Ovary (tissue), 9 donors: ENCODE data around the gene SPINK2. TPM values are rescaled to one million over a fixed set of nuclear protein-coding genes. Genes with fewer than 3 reads are reported as not detected.

Experiments used
- DNase-seq, 5 donors: peaks; one replicate each; pipeline ENCODE4 v3.0.0-alpha.2; 2019 to 2020
- H3K27ac ChIP-seq, 2 donors: fragments of 200-600 bp; one replicate each; pipeline versions ENCODE4 v1.5.1 to v1.8.0; 2019 to 2022
- H3K27me3 ChIP-seq: fragments of 200-600 bp; one replicate; pipeline ENCODE4 v1.8.0; 2022
- H3K36me3 ChIP-seq: fragments of 200-600 bp; sonication (generic); one replicate; pipeline ENCODE4 v1.5.1; 2019
- H3K4me1 ChIP-seq: one replicate; pipeline ENCODE4 v1.8.1; 2013; ENCODE audit warnings: mild to moderate bottlenecking, moderate library complexity; ENCODE audit not compliant: insufficient read depth
- H3K4me3 ChIP-seq: fragments of 200-600 bp; sonication (generic); one replicate; pipeline ENCODE4 v1.5.1; 2017
- H3K9me3 ChIP-seq, 2 donors: fragments of 200-600 bp in 1 of 2; sonication (generic) in 1 of 2; one replicate each; pipeline versions ENCODE4 v1.5.1 to v1.8.1; 2013 to 2019; ENCODE audit warnings: mild to moderate bottlenecking in 1 of 2, moderate library complexity in 1 of 2
- EP300 ChIP-seq: sonication (generic); formaldehyde crosslinking; IDR thresholded peaks from one replicate; pipeline ENCODE4 v1.6.1; 2017; ENCODE audit warnings: antibody characterized with exemption
- POLR2A ChIP-seq: fragments of 450-650 bp; IDR thresholded peaks from one replicate; pipeline ENCODE4 v1.6.1; 2017; ENCODE audit warnings: antibody characterized with exemption, mild to moderate bottlenecking, moderate library complexity
- WGBS, 3 donors: extraction: QIAGEN DNeasy Blood & Tissue Kit in 1 of 3; methylation state at CpG; one replicate each; pipeline versions ENCODE4 v1.1.5 to v1.1.7; 2013 to 2017; 5-methylcytosine and 5-hydroxymethylcytosine counted together
- intact Hi-C, 4 donors: fragments of 100-400 bp; cut with DNase I; formaldehyde crosslinking; loops; one replicate each; pipeline versions ENCODE4 v1.11.0 to v1.15.1; 2022 to 2023
- polyA plus RNA-seq, 2 donors: library from polyadenylated mRNA; stranded (reverse); fragments of 200-250 nt in 1 of 2; fragments of 350-450 nt in 1 of 2; fragmentation: Illumina TruSeq in 1 of 2; extraction: RNeasy Lipid Tissue Mini Kit (QIAGEN cat#74804) in 1 of 2; gene quantifications; one replicate each; pipeline ENCODE4 v1.2.3, GENCODE V29; 2013 to 2014
- total RNA-seq, 7 donors: library from RNA; depleted of rRNA in 2 of 7; stranded (reverse); fragments of >200 nt in 2 of 7; fragmentation: NEBNext Ultra II Directional in 3 of 7; extraction: Animal tissue kit (Norgen Biotek cat#: 25700) in 3 of 7; gene quantifications; one replicate each; pipeline versions ENCODE4 v1.1.0 to v1.2.4, GENCODE V29; 2016 to 2023
- TF ChIP-seq, protein P1 (sequence below), 3 donors: fragments of 450-650 bp in 2 of 3; fragments of 200-600 bp in 1 of 3; IDR thresholded peaks; one replicate each; pipeline versions ENCODE4 v1.5.1 to v1.8.0; 2016 to 2022; ENCODE audit warnings: antibody characterized with exemption in 3 of 3, mild to moderate bottlenecking in 1 of 3
- donor health status: DM: no; HTN: no; CAD: no; lungs with moderate emphysema.
- donor health status: DM: no; HTN: no; CAD: no.
- donor health status: Bipolar disorder and iron deficiency.
- donor health status: DM: yes; HTN: yes; CAD: no.
- donor health status: DM: no; HTN: no; CAD: no.
- donor health status: DM: yes; HTN: yes; CAD: no.

Gene SPINK2
- total and polyA plus RNA-seq, 9 donors: 0.42 to 0.62 (median 0.60) TPM; not detected in 6

DNA sequence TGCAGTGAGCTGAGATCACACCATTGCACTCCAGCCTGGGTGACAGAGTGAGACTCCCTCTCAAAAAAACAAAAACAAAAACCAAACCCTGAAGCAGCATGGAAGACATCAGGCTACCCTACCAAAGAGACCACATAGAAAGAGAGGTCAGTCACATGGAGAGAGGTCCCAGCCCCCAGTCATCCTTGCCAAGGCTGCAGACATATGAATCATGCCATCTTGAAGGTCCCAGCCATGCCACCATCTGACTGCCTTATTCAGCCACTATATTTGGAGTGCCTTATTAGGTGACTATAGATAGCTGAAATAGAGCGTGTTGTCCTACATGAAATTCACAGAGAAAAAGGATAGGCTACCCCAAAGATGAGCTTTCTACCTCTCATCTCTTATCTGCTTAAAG is 48.2 kb downstream of the SPINK2 start:
- no peaks in the 10 kb centered on the region for H3K4me1 ChIP-seq
- no peaks in the 10 kb centered on the region for H3K27me3 ChIP-seq
- no peak overlapping the region for H3K27ac ChIP-seq
- H3K36me3 ChIP-seq: no peaks in the 10 kb centered on the region
- TF ChIP-seq, protein P1, sequence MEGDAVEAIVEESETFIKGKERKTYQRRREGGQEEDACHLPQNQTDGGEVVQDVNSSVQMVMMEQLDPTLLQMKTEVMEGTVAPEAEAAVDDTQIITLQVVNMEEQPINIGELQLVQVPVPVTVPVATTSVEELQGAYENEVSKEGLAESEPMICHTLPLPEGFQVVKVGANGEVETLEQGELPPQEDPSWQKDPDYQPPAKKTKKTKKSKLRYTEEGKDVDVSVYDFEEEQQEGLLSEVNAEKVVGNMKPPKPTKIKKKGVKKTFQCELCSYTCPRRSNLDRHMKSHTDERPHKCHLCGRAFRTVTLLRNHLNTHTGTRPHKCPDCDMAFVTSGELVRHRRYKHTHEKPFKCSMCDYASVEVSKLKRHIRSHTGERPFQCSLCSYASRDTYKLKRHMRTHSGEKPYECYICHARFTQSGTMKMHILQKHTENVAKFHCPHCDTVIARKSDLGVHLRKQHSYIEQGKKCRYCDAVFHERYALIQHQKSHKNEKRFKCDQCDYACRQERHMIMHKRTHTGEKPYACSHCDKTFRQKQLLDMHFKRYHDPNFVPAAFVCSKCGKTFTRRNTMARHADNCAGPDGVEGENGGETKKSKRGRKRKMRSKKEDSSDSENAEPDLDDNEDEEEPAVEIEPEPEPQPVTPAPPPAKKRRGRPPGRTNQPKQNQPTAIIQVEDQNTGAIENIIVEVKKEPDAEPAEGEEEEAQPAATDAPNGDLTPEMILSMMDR (IDR thresholded peaks at IDR 0.05): no peak
- TF ChIP-seq POLR2A (no peak), EP300 (no peak)
- H3K4me3 ChIP-seq: no peak overlapping the region
- intact Hi-C loops: no loop called here
- 92 to 96% (median 96%) methylated on average over 1 of the region's 1 CpG for WGBS, 3 donors
- no peaks in the 10 kb centered on the region for H3K9me3 ChIP-seq
- no peak for DNase-seq

DNA sequence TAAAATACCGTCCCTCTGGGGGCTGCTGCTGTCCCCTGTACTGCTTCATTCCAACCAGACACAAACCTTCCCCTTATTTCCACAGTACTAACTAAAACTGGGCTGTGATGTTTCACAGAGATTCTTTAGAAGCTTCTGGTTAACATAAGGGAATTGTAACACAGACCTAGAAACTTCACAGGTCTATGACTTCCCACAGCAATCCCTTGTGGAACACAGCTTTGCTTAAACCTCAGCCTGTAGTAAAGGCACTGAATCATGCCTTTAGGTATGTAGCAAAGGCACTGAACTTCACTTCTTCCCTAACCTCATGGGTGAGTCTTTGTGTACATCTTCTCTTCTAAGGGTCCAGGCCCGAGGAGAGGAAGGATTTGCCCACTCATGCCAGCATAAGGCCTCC is 49.4 kb downstream of the SPINK2 start:
- Histone ChIP-seq H3K4me3 (no peak overlapping the region), H3K27me3 (no peaks in the 10 kb centered on the region), H3K36me3 (no peaks in the 10 kb centered on the region), H3K9me3 (no peaks in the 10 kb centered on the region), H3K27ac (no peak overlapping the region), H3K4me1 (no peaks in the 10 kb centered on the region)
- intact Hi-C loops: no loop called here
- DNase-seq: no peak
- TF ChIP-seq, protein P1 (IDR thresholded peaks at IDR 0.05): no peak
- no peak for TF ChIP-seq EP300
- TF ChIP-seq POLR2A: no peak
- 83 to 90% (median 88%) methylated on average over 2 of the region's 2 CpGs for WGBS, 3 donors

DNA sequence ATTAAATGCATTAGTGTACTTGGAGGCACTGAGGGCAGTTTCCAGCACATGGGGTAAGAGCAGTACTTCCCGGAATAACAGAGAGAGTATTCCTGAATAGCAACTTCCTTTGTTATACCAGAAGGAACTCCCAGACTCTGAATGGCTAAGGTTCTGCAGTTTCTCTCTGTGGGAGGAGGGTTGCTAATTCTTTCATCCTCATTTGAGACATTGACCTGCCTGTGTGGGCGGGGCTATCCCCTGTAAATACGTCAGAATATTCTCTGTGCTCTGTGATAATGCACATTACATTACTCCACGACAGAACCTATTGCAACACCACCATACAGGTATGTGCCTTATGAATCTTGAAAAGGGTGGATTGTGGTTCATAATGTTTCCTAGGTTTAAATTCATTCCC is 52.7 kb downstream of the SPINK2 start:
- Histone ChIP-seq H3K27me3 (no peaks in the 10 kb centered on the region), H3K4me1 (no peaks in the 10 kb centered on the region), H3K4me3 (no peak overlapping the region), H3K36me3 (no peaks in the 10 kb centered on the region), H3K27ac (no peak overlapping the region), H3K9me3 (no peaks in the 10 kb centered on the region)
- no peak for TF ChIP-seq EP300
- intact Hi-C loops: no loop called here
- no peak for DNase-seq
- 39 to 57% (median 50%) methylated on average over 4 of the region's 4 CpGs for WGBS, 3 donors

DNA sequence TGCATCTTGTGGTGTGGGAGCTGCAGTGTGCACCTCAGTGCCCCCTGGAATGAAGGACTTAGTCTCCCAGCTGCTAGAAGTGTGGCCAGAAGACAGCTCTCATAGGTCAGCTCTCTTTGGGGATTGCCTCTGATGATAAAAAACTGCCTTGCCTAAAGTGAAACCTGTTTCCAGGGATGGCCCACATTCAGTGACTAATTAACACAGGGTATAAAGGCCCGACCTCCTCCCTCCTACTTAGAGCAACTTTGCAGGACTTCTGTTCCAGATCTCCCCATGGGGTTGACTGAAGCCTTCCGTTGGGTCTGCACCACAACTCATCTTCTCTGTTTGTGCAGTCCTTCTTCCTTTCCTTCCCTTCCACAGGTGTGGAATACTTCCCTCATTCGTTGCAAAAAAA is 53.2 kb downstream of the SPINK2 start:
- no peak for DNase-seq
- Histone ChIP-seq H3K9me3 (no peaks in the 10 kb centered on the region), H3K36me3 (no peaks in the 10 kb centered on the region), H3K27me3 (no peaks in the 10 kb centered on the region), H3K4me3 (no peak overlapping the region), H3K27ac (no peak overlapping the region), H3K4me1 (no peaks in the 10 kb centered on the region)
- intact Hi-C loops: no loop called here
- WGBS, 3 donors: 41 to 53% (median 49%) methylated on average over 3 of the region's 3 CpGs
- TF ChIP-seq, protein P1 (IDR thresholded peaks at IDR 0.05): no peak
- TF ChIP-seq EP300 (no peak), POLR2A (no peak)

DNA sequence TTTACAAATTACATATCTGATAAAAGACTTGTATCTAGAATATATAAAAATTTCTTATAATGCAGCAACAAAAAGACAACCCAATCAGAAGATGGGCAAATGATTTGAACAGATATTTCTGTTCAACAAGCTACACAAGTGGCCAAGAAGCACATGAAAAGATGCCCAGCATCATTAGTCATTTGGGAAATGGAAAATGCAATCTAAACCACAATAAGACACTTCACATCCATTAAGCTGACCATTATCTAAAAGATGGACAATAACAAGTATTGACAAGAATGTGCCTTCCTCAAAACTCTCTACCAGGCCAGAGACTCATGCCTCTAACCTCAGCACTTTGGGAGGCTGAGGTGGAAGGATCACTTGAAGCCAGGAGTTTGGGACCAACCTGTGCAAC is 53.9 kb downstream of the SPINK2 start:
- Histone ChIP-seq H3K27me3 (no peaks in the 10 kb centered on the region), H3K4me1 (no peaks in the 10 kb centered on the region), H3K4me3 (no peak overlapping the region), H3K27ac (no peak overlapping the region), H3K9me3 (no peaks in the 10 kb centered on the region), H3K36me3 (no peaks in the 10 kb centered on the region)
- DNase-seq: no peak
- intact Hi-C loops: no loop called here
- TF ChIP-seq, protein P1 (IDR thresholded peaks at IDR 0.05): no peak
- no peak for TF ChIP-seq POLR2A
- TF ChIP-seq EP300: no peak
